HCT116 (cell line): ENCODE results near the gene AK5. TPM values are rescaled to one million over a fixed set of nuclear protein-coding genes. Genes with fewer than 3 reads are reported as not detected.

Experiments used
- ATAC-seq: fragments of 200-7000 bp; cut with Tn5 transposase; 2 replicates; pipeline ENCODE4 v1.9.1; 2020; ENCODE audit warnings: mild to moderate bottlenecking, moderate library complexity
- BruUV-seq: library from RNA; stranded (reverse); fragments of 400-500 nt; replicated peaks from 2 replicates; lab custom pipeline; 2021; lab: Mats Ljungman, UMichigan
- CTCF ChIA-PET: fragments of 300-600 bp; sonication (Branson Sonifier 250); formaldehyde crosslinking; loops from one replicate; lab custom pipeline; 2021; ENCODE audit warnings: antibody characterized with exemption; lab: Charles Lee
- POLR2A ChIA-PET: fragments of 300-600, 350-600 bp; sonication (Branson Sonifier 250); formaldehyde crosslinking; loops from one replicate; lab custom pipeline; 2021; ENCODE audit warnings: antibody characterized with exemption; lab: Charles Lee
- RAD21 ChIA-PET, 2 experiments: fragments of 300-600 bp; sonication (Branson Sonifier 250); formaldehyde crosslinking; loops; one replicate each; lab custom pipeline; 2023; ENCODE audit warnings: low total read pairs in 2 of 2; ENCODE audit not compliant: uncharacterized antibody in 2 of 2, unreplicated experiment in 2 of 2, low non-redundant PET in 1 of 2; lab: Charles Lee
- DNase-seq: peaks from one replicate; pipeline ENCODE4 v3.0.0-alpha.2; 2010; ENCODE audit warnings: low read depth, low spot score
- H2AFZ ChIP-seq: fragments of 200-600 bp; shearing (Covaris generic), sonication (generic); 2 replicates; pipeline ENCODE4 v1.6.1; 2017; ENCODE audit warnings: low read depth, mixed run types, mixed read lengths, antibody characterized with exemption, low read length; ENCODE audit not compliant: poor library complexity, severe bottlenecking
- H3K27ac ChIP-seq: 2 replicates; pipeline ENCODE4 v1.5.1; 2012; ENCODE audit warnings: low read depth, low read length
- H3K27me3 ChIP-seq: fragments of 200-600 bp; sonication (generic); 2 replicates; pipeline ENCODE4 v1.6.1; 2016; ENCODE audit warnings: mixed run types, low read length, mixed read lengths; ENCODE audit not compliant: insufficient read depth
- H3K36me3 ChIP-seq, 2 experiments: fragments of 200-500 bp in 1 of 2; fragments of 200-600 bp in 1 of 2; sonication (Bioruptor generic) in 1 of 2; sonication (generic) in 1 of 2; 2 replicates each; pipeline versions ENCODE4 v1.5.1 to v1.6.1; 2014 to 2016; ENCODE audit warnings: low read length in 2 of 2, inconsistent platforms in 1 of 2, mixed read lengths in 1 of 2, mixed run types in 1 of 2; ENCODE audit not compliant: insufficient read depth in 2 of 2, control insufficient read depth in 1 of 2
- H3K4me1 ChIP-seq, 2 experiments: fragments of 200-600 bp in 1 of 2; sonication (generic) in 1 of 2; 2 replicates each; pipeline versions ENCODE4 v1.5.1 to v1.6.1; 2012 to 2017; ENCODE audit warnings: low read length in 2 of 2, inconsistent platforms in 1 of 2, mild to moderate bottlenecking in 1 of 2, mixed read lengths in 1 of 2, mixed run types in 1 of 2, moderate library complexity in 1 of 2; ENCODE audit not compliant: insufficient read depth in 2 of 2, control insufficient read depth in 1 of 2
- H3K4me2 ChIP-seq: fragments of 200-600 bp; sonication (generic); 2 replicates; pipeline ENCODE4 v1.6.1; 2017; ENCODE audit warnings: mixed run types, low read length, mixed read lengths
- H3K4me3 ChIP-seq, 2 experiments: fragments of 200-600 bp in 1 of 2; sonication (generic) in 1 of 2; replicated peaks in 1 of 2; 2 replicates each; pipeline ENCODE4 v1.5.1; 2011 to 2016; ENCODE audit warnings: low read length in 2 of 2, control low read depth in 1 of 2, low read depth in 1 of 2, mild to moderate bottlenecking in 1 of 2, mixed read lengths in 1 of 2, mixed run types in 1 of 2
- H3K79me2 ChIP-seq: fragments of 200-600 bp; sonication (generic); 2 replicates; pipeline ENCODE4 v1.6.1; 2017; ENCODE audit warnings: mild to moderate bottlenecking, mixed run types, low read length, moderate library complexity, mixed read lengths; ENCODE audit not compliant: insufficient read depth
- H3K9ac ChIP-seq: fragments of 200-600 bp; sonication (generic); 2 replicates; pipeline ENCODE4 v1.6.1; 2016; ENCODE audit warnings: low read length, mixed read lengths
- H3K9me2 ChIP-seq: fragments of 200-600 bp; sonication (generic), shearing (Covaris generic); 2 replicates; pipeline ENCODE4 v1.6.1; 2017; ENCODE audit warnings: mixed run types, mild to moderate bottlenecking, moderate library complexity; ENCODE audit not compliant: insufficient read depth
- H3K9me3 ChIP-seq, 2 experiments: fragments of 200-500 bp in 1 of 2; fragments of 200-600 bp in 1 of 2; sonication (Bioruptor generic) in 1 of 2; sonication (generic) in 1 of 2; 2 replicates each; pipeline ENCODE4 v1.6.1; 2014 to 2017; ENCODE audit warnings: low read length in 2 of 2, mixed read lengths in 2 of 2, inconsistent platforms in 1 of 2, low read depth in 1 of 2, mild to moderate bottlenecking in 1 of 2, mixed run types in 1 of 2, moderate library complexity in 1 of 2; ENCODE audit not compliant: control insufficient read depth in 1 of 2, insufficient read depth in 1 of 2
- H4K20me1 ChIP-seq: fragments of 200-600 bp; sonication (generic), shearing (Covaris generic); 2 replicates; pipeline ENCODE4 v1.6.1; 2017; ENCODE audit warnings: mixed run types, mild to moderate bottlenecking, moderate library complexity; ENCODE audit not compliant: insufficient read depth
- CEBPB ChIP-seq: IDR thresholded peaks from 2 replicates; pipeline ENCODE4 v1.6.1; 2012; ENCODE audit warnings: low read depth
- POLR2A ChIP-seq: IDR thresholded peaks from 2 replicates; pipeline ENCODE4 v1.7.0; 2011; ENCODE audit warnings: borderline replicate concordance; ENCODE audit not compliant: insufficient read depth, insufficient read length; ENCODE audit errors: extremely low read depth
- POLR2AphosphoS5 ChIP-seq: IDR thresholded peaks from 2 replicates; pipeline ENCODE4 v1.6.1; 2011; ENCODE audit warnings: mild to moderate bottlenecking, low read depth, low read length, moderate library complexity
- RAD21 ChIP-seq: IDR thresholded peaks from 2 replicates; pipeline ENCODE4 v1.6.1; 2012; ENCODE audit warnings: low read depth, mild to moderate bottlenecking
- SP1 ChIP-seq: IDR thresholded peaks from 2 replicates; pipeline ENCODE4 v1.6.1; 2012; ENCODE audit warnings: low read depth
- SRF ChIP-seq: IDR thresholded peaks from 2 replicates; pipeline ENCODE4 v1.6.1; 2012; ENCODE audit warnings: low read depth
- ZBTB33 ChIP-seq: IDR thresholded peaks from 2 replicates; pipeline ENCODE4 v1.6.1; 2011; ENCODE audit warnings: mild to moderate bottlenecking, low read length, moderate library complexity; ENCODE audit not compliant: insufficient replicate concordance; ENCODE audit errors: extremely low read depth
- ZNF274 ChIP-seq: fragments of 200-500 bp; sonication (Bioruptor generic); IDR thresholded peaks from 2 replicates; pipeline ENCODE4 v1.6.1; 2014; ENCODE audit warnings: mild to moderate bottlenecking, low read depth, low read length, inconsistent platforms
- intact Hi-C: fragments of 100-400 bp; cut with micrococcal nuclease; formaldehyde crosslinking; loops from 2 replicates; pipeline ENCODE4 v1.10.0; 2022
- total RNA-seq: library from RNA; stranded (reverse); gene quantifications from one replicate; pipeline ENCODE4 v1.2.1, GENCODE V29; 2021; ENCODE audit not compliant: unreplicated experiment
- TF ChIP-seq, protein P1 (sequence below), 3 experiments: fragments of 200-600 bp in 1 of 3; sonication (generic) in 1 of 3; IDR thresholded peaks in 2 of 3; conservative IDR thresholded peaks in 1 of 3; 2 replicates each; pipeline ENCODE4 v1.5.1; 2012 to 2017; ENCODE audit warnings: low read depth in 2 of 3, low read length in 2 of 3, antibody characterized with exemption in 1 of 3, borderline replicate concordance in 1 of 3, control low read depth in 1 of 3, mild to moderate bottlenecking in 1 of 3, mixed read lengths in 1 of 3, mixed run types in 1 of 3, moderate library complexity in 1 of 3; ENCODE audit not compliant: insufficient read depth in 1 of 3

Gene AK5
- total RNA-seq, 1 experiment from 2014 or later: 0.22 TPM

- TF ChIP-seq ZBTB33 (no peak), SRF (no peak), SP1 (no peak), POLR2A (no peak), ZNF274 (no peak), POLR2AphosphoS5 (no peak)
- TF ChIP-seq, protein P1, sequence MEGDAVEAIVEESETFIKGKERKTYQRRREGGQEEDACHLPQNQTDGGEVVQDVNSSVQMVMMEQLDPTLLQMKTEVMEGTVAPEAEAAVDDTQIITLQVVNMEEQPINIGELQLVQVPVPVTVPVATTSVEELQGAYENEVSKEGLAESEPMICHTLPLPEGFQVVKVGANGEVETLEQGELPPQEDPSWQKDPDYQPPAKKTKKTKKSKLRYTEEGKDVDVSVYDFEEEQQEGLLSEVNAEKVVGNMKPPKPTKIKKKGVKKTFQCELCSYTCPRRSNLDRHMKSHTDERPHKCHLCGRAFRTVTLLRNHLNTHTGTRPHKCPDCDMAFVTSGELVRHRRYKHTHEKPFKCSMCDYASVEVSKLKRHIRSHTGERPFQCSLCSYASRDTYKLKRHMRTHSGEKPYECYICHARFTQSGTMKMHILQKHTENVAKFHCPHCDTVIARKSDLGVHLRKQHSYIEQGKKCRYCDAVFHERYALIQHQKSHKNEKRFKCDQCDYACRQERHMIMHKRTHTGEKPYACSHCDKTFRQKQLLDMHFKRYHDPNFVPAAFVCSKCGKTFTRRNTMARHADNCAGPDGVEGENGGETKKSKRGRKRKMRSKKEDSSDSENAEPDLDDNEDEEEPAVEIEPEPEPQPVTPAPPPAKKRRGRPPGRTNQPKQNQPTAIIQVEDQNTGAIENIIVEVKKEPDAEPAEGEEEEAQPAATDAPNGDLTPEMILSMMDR (IDR thresholded peaks at IDR 0.05 in 2 of 3, conservative IDR thresholded peaks at IDR 0.05 in 1 of 3; ENCODE audit: borderline replicate concordance in 1 of 3, insufficient read depth in 1 of 3, low read depth in 2 of 3, low read length in 2 of 3): no peak
Observed at GRCh38 chr1:77350012-77350770, 68.4 kb downstream of the AK5 start (continued).

DNA sequence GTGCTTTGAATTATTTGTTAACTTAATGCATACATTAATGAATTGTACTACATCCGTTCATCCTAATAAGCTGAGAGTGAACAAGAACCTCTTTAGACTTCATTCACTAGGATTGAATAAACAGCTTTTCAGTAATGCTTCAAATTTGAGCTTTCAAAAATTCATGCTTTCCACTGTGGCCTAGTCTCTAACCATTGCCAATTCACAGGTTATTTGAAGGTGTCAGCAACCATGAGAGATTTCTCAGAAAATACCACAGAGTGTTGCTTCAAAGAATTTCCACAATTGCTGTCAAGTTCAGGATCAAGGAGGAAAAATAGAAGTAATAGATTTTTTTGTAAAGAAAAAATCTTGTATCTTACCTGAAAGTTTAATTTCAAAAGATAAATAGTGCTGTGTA, 72.7 kb downstream of the AK5 start:
- ATAC-seq (no peak), DNase-seq (no peak)
- POLR2A ChIA-PET: no interaction called here
- H2AFZ ChIP-seq: no peak overlapping the region
- TF ChIP-seq RAD21: no peak
- no peak for TF ChIP-seq CEBPB
- no peak for TF ChIP-seq POLR2A
- no peak for TF ChIP-seq SRF
- CTCF ChIA-PET: no interaction called here
- RAD21 ChIA-PET: no interaction called here
- no peak overlapping the region for H3K9ac ChIP-seq
- no peaks in the 10 kb centered on the region for H3K36me3 ChIP-seq
- BruUV-seq: no TSS peak
- no peaks in the 10 kb centered on the region for H3K79me2 ChIP-seq
- no peak overlapping the region for H3K4me2 ChIP-seq
- no peaks in the 10 kb centered on the region for H3K4me1 ChIP-seq
- H3K9me2 ChIP-seq: no peaks in the 10 kb centered on the region
- no peaks in the 10 kb centered on the region for H3K27me3 ChIP-seq
- intact Hi-C loops: no loop called here
- no peak overlapping the region for H3K27ac ChIP-seq
- no peaks in the 10 kb centered on the region for H4K20me1 ChIP-seq
- no peaks in the 10 kb centered on the region for H3K9me3 ChIP-seq
- no peak overlapping the region for H3K4me3 ChIP-seq
